Left ventricle myocardium inferior (tissue), 1 donor: ENCODE results near the gene CPNE4. TPM values are rescaled to one million over a fixed set of nuclear protein-coding genes. Genes with fewer than 3 reads are reported as not detected.

ENCODE experiments used
- DNase-seq: peaks from one replicate; pipeline ENCODE4 v3.0.0-alpha.2; 2020
- H3K27ac ChIP-seq: fragments of 200-600 bp; replicated peaks from 2 replicates; pipeline ENCODE4 v1.8.0; 2021
- H3K27me3 ChIP-seq: fragments of 200-600 bp; 2 replicates; pipeline ENCODE4 v1.8.0; 2021; ENCODE audit warnings: low read depth
- H3K36me3 ChIP-seq: fragments of 200-600 bp; 2 replicates; pipeline ENCODE4 v1.8.0; 2021
- H3K4me1 ChIP-seq: fragments of 200-600 bp; 2 replicates; pipeline ENCODE4 v1.8.0; 2021
- H3K4me3 ChIP-seq: fragments of 200-600 bp; 2 replicates; pipeline ENCODE4 v1.8.0; 2021; ENCODE audit warnings: mild to moderate bottlenecking, moderate library complexity
- H3K9me3 ChIP-seq: fragments of 200-600 bp; replicated peaks from 2 replicates; pipeline ENCODE4 v1.8.0; 2021
- CTCF ChIP-seq: fragments of 200-600 bp; IDR thresholded peaks from 2 replicates; pipeline ENCODE4 v1.8.0; 2021; ENCODE audit warnings: antibody characterized with exemption, mild to moderate bottlenecking, borderline replicate concordance
- intact Hi-C: fragments of 100-400 bp; cut with micrococcal nuclease; formaldehyde crosslinking; loops from one replicate; pipeline ENCODE4 v1.11.0; 2022
- long read RNA-seq: library from polyadenylated mRNA; unstranded; transcript quantifications from one replicate; pipeline ENCODE4 v2.0.0, GENCODE V29; 2021
- total RNA-seq: library from RNA; stranded (reverse); fragmentation: NEBNext Ultra II Directional; extraction: Animal tissue kit (Norgen Biotek cat#: 25700); gene quantifications from one replicate; pipeline ENCODE4 v1.2.1, GENCODE V29; 2021
- donor health status: DM: no; HTN: yes; CAD: no; lungs with severe emphysema.

CPNE4 gene
- total RNA-seq: 17.9 TPM
- long read RNA-seq, partial matches to known transcripts: 2 of 24 reads
- long read RNA-seq, other reads (novel, unspliced or antisense): 22 of 24 reads

- Histone ChIP-seq H3K27ac (no peak within 1 kb of the TSS), H3K9me3 (no peaks in the 10 kb centered on the region), H3K4me1 (peaks cover 12% of the 10 kb centered on the region), H3K36me3 (no peaks in the 10 kb centered on the region), H3K27me3 (peaks cover 99% of the 10 kb centered on the region), H3K4me3 (peak within 1 kb of the TSS; percentile 52)
- intact Hi-C loops: no loop called here
- DNase-seq: peak; percentile 69
- peak; percentile 74 for TF ChIP-seq CTCF
These were observed at the start of gene CPNE4 for GRCh38 chr3:132034486-132035464. TSS of gene CPNE4 (minus strand) at chr3:132035014.

DNA sequence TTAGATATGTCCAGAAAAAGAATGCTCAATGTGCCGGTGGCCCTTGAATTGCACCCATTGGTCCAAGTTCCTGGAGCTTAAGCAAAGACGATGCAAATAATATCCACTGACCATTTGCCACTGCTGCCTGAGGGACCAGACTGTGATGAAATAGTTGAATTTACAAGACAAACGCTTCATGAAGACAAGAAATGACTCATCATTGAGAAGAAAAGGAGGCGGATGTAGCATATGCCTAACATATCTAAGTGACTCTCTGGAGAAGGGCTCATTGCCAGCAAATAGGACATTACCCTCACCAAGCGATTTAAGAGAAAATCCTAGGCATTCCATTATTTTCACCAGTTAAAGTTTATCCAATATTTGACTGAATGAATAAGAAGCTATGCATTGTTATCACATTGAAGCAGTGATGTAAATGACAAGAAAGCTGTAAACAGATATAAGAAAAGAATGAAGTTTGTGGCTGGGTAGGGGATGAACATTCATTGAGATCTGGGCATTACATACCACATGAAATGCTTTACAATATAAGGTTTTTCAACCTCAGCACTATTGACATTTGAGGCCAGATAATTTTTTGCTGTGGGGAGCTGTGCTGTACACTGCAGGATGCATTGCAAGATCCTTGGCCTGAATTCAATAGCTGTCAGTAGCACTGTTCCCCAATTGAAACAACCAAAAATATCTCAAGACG, 48.9 kb upstream of the CPNE4 start:
- DNase-seq: no peak
- intact Hi-C loops: no loop called here
- no peak overlapping the region for H3K4me3 ChIP-seq
- TF ChIP-seq CTCF: no peak
- no peaks in the 10 kb centered on the region for H3K4me1 ChIP-seq
- H3K36me3 ChIP-seq: no peaks in the 10 kb centered on the region
- no peak overlapping the region for H3K27ac ChIP-seq
- H3K9me3 ChIP-seq: no peaks in the 10 kb centered on the region
- no peaks in the 10 kb centered on the region for H3K27me3 ChIP-seq

DNA sequence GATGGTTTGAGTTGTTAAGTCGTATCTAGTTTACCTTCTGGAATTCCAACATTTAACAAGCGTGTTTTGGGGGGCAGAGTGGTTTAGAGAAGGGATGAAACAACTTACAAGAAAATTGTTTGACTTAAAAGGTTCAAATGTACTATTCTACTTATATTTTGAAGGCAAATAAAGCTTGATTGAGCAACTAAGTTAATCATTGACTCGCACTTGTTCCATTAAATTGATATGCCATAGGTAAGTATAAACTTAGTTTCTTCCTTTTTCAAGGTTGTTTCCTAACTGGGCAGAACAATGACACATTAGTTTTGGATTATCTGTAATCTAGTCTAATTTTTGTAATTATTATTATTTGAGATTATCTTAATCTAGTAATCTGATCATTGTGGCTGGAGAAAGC, 48.3 kb upstream of the CPNE4 start:
- no peak overlapping the region for H3K27ac ChIP-seq
- H3K4me3 ChIP-seq: no peak overlapping the region

GRCh38 chr3:132079147-132079546, 44.3 kb upstream of the CPNE4 start:
- intact Hi-C loops: no loop called here
- H3K9me3 ChIP-seq: no peaks in the 10 kb centered on the region
- TF ChIP-seq CTCF: no peak
- H3K27ac ChIP-seq: no peak overlapping the region
- no peaks in the 10 kb centered on the region for H3K27me3 ChIP-seq
- no peak for DNase-seq
- no peaks in the 10 kb centered on the region for H3K36me3 ChIP-seq
- no peak overlapping the region for H3K4me3 ChIP-seq
- no peaks in the 10 kb centered on the region for H3K4me1 ChIP-seq

More for the DNA sequence above, 48.3 kb upstream of the CPNE4 start:
- Histone ChIP-seq H3K27me3 (no peaks in the 10 kb centered on the region), H3K4me1 (no peaks in the 10 kb centered on the region), H3K36me3 (no peaks in the 10 kb centered on the region), H3K9me3 (no peaks in the 10 kb centered on the region)
- TF ChIP-seq CTCF: no peak
- intact Hi-C loops: no loop called here
- no peak for DNase-seq

DNA sequence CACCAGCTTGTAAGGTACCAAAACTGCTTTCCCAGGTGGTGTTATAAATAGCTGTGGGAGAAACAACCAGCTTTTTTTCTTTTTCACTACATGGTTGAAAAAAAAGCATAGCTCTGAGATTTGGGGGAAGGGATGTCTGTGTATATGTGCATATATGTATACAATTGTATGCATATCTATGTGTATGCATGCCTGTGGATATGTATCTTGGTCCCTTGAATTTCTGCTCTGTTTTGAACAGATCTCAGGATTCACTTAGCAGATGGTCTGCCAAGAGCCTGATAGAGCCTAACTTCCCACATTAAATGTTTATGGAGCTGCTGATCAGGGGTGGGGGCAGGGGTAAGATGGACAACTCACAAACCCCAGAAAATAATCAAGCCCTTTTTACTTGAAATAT, 39.0 kb upstream of the CPNE4 start:
- Histone ChIP-seq H3K4me1 (no peaks in the 10 kb centered on the region), H3K4me3 (no peak overlapping the region), H3K27ac (no peak overlapping the region), H3K36me3 (no peaks in the 10 kb centered on the region), H3K9me3 (no peaks in the 10 kb centered on the region), H3K27me3 (peaks cover 4% of the 10 kb centered on the region)
- intact Hi-C loops: no loop called here
- DNase-seq: no peak
- no peak for TF ChIP-seq CTCF
